IPS-18c (cell line): ENCODE results near the gene TMEM184C.
A peak's percentile ranks its signal among the peaks of the same experiment; 100 is the strongest.

Source experiments
- H3K4me3 ChIP-seq: 2 replicates; pipeline ENCODE4 v1.7.0; 2013; ENCODE audit warnings: low read depth, mild to moderate bottlenecking, low read length, moderate library complexity; ENCODE audit not compliant: insufficient read depth
- H3K9me3 ChIP-seq: one replicate; pipeline ENCODE4 v1.6.1; 2013; ENCODE audit warnings: mild to moderate bottlenecking, low read length, moderate library complexity; ENCODE audit not compliant: control insufficient read depth, insufficient read depth

TMEM184C gene

DNA sequence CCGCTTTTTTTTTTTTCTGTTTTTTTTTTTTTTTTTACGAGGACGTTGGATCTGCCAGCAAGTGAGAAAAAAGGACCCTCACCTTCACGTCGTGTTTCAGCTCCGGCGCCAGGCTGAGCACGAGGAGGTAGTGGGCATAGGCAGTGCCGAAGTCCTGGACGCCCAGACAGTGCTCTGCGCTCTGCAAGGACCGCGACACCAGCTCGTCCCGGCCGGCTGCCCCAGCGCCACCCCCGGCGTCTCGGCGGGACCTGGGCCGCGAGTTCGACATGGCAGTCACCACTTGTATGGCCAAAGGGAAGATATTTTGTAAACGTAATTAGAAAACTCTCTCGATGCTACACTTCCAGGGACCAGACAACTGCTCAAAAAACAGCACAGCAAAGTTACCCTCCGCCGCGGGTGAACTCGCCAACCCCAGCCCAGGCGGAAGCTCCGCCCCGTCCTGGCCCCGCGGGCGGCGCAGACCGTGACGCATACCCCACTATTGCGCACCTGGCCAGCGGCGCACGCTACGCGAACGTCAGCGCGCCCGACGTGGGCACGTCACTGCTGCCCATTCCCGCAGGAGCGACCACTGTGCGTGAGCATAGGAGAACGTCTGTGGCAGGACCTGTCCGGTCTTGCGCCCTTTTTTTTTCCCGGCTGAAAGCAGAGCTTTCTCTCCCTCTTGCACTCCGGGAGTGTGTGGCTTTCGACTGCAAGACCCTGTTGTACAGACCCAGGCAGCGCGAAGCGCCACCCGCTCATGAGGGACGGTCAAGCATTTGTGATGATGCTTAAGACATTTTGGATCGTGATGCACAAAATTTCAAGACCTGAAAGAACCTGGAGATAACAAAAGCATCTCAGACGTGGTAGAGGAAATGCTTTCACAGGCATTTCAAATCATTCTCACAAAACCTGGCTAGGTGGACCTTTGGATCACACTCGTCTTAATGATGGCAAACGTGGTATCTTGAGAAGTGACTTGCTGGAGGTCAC lies 66.8 kb downstream of the TMEM184C start, which contains the start of gene PRMT9:
Gene PRMT9, minus strand, starts transcription at position 447 of the 984 bp plus-strand sequence. Its CDS starts 176 bp downstream, at position 271.
- H3K9me3 ChIP-seq = no peaks in the 10 kb centered on the region

DNA sequence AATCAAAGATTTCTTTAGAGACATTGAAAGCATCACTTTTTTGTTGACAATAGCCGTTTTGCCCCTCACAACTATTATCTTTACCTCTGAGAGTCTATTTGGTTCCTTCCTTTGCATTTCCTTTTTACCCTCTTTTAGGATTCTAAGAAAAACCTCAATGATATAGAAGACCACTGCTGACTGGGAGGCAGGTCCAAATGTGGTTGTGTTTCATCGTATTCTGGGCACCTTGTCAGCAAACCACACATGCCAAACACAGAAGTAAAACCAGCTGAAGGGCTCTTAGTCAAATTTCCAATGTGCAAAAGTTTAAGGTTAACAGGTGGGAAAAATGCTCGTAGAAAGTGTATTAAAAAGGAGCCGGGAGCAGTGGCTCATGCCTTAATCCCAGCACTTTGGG lies 71.9 kb downstream of the TMEM184C start:
- Histone ChIP-seq H3K9me3 (no peaks in the 10 kb centered on the region), H3K4me3 (no peak overlapping the region)

More for the DNA sequence above, 66.8 kb downstream of the TMEM184C start, which contains the start of gene PRMT9:
- H3K4me3 ChIP-seq = peak within 1 kb of the TSS; percentile 73

DNA sequence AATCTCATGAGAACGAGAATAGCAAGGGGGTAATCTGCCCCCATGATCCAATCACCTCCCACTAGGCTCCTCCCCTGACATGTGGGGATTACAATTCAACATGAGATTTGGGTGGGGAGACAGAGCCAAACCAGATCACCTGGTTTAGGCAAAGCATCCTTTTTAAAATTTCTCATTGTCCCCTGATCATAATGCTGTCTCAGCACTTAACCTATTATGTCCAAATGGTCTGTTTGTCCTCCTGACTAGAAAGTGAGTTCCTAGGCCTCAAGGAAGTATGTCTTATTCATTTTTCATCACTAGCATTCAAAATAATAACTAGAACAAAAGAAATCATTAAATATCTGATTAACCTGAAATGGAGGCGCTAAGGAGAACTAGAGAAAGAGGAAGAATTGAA lies 74.6 kb downstream of the TMEM184C start:
- no peaks in the 10 kb centered on the region for H3K9me3 ChIP-seq

DNA sequence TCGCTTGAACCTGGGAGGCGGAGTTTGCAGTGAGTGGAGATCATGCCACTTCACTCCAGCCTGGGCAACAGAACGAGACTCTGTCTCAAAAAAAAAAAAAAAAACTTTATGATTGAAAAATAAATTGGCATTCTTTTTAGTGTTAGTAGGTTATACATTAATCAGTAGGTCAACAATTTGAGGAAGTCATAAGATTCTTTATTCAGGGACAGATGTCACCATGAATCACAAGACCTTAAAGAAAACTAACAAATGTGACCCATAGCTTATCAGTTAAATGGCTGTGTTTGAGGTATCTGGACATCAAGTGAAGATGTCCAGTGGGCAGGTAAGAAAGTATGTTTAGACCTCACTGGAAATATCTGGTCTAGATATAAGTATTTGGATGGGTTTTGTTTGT lies 76.0 kb downstream of the TMEM184C start:
- H3K4me3 ChIP-seq = no peak overlapping the region

More for the DNA sequence above, 74.6 kb downstream of the TMEM184C start:
- H3K4me3 ChIP-seq = no peak overlapping the region

DNA sequence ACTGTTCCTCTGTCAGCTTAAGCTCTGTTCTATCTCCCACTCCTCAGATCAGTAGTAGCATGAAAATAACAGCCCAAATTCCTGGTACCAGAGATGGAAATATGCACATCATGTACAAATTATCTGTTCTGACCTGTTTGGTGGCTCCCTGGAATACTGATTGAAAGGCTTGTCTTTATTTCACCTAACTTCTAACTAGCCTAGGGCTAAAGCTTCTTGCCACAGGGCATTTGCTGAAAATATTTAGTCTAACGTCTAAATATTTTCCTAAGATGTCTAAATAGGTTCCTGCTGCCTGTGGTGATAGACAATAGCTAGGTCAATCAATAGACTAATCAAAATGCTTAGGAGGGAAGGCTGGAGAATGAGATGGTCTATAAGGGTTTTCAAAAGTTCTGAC lies 79.7 kb downstream of the TMEM184C start:
- H3K4me3 ChIP-seq = no peak overlapping the region
- H3K9me3 ChIP-seq = no peaks in the 10 kb centered on the region

More for the DNA sequence above, 76.0 kb downstream of the TMEM184C start:
- H3K9me3 ChIP-seq = no peaks in the 10 kb centered on the region

DNA sequence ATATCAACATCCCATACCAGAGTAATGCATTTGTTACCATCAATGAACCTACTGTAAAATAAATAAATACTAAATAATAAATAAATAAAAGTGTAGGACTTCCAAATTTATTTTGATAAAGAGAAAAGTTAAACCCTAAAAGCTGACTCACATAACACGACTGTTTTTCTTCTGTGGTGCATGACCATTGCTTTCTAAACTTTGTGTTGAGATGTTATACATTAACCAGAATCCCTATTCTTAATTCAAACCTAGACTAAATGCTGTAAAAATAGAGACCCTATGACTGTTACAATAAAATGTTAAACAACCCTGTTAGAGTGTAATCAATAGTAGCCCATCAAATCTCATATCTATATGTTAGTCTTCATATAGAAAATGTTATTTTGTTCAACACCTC lies 87.6 kb downstream of the TMEM184C start:
- Histone ChIP-seq H3K4me3 (no peak overlapping the region), H3K9me3 (no peaks in the 10 kb centered on the region)

DNA sequence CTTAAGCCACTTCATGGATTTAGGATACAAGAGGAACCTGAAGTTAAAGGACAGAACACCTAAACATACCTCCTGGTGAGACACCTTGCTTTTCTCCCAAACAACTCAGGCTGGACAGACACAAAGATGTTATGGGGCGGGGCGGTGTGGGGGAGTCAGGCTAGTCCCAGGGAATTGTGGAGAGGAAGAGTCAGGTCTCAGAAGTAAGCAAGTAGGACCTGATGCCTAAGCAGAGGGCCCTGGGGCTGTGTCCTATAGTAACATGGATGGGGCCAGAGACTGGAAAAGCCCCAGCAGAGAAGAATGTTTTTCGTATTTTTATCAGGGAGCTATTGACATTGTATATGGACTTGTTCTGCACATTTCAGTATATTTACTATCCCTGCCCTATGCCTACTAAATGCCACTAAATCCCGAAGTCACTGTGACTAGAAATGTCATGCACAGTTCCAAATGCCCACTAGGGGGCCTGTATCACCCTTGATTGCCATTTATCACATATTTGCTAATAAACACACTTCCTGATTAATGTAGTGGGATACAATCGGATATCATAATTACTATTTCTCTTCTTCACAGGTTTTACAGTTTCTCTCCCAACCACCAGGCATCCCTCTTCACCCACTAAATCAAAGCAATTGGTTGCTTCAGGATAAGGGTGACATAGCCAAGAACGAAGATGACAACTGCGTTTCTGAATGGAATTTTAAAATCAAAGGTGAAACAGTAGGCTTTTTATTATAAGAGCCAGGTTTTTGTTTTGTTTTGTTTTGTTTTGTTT lies 90.9 kb downstream of the TMEM184C start:
- no peak overlapping the region for H3K4me3 ChIP-seq
- no peaks in the 10 kb centered on the region for H3K9me3 ChIP-seq

DNA sequence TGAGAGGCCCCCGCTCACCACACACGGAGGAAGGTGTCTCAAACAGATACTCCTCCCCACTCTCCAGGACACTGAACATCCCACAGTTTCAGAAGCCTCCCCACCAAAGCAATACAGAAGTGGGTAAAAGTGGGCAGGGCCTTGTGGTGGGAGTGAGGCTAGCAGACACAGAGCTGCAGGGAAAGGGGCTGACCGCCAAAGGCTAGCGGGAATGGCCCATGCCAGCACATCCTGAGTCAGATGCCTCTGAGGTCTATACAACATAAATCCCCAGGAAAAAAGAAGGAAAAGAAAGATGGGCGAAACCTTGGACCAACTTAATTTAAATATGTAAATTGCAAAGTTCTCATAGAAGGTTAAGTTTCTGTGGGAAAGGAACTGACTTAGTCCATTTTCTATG lies 92.8 kb downstream of the TMEM184C start:
- Histone ChIP-seq H3K4me3 (no peak overlapping the region), H3K9me3 (no peaks in the 10 kb centered on the region)

DNA sequence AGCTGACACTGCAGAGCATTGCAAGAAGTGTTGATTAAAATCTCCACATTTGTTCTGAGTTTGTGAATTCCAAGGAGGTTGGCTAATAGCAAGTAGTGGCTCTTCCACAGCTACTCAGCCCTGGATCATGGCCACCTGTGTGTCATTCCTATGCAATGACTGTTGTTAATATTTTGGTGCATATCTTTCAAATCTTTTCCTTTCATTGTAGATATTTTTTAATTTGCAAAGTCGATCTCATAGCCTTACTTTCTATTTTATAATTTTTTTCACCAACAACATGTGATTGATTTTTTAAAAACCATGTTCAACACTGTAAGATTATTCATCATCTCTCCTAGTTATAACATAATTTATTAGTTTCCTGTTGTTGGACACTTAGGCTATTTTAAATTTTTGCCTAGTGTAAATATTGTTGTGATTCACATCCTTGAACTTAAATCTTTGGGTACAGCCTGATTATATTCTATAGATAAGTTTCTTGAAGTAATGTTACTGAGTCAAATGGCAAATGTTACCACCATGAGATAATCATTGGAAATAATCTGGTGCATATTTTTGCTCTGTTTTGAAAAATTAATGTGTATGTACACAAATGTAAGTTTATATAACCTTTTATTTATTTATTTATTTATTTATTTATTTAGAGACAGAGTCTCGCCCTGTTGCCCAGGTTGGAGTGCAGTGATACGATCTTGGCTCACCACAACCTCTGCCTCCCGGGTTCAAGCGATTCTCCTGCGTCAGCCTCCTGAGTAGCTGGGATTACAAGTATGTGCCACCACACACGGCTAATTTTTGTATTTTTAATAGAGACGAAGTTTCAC lies 97.6 kb downstream of the TMEM184C start:
- Histone ChIP-seq H3K9me3 (no peaks in the 10 kb centered on the region), H3K4me3 (no peak overlapping the region)

DNA sequence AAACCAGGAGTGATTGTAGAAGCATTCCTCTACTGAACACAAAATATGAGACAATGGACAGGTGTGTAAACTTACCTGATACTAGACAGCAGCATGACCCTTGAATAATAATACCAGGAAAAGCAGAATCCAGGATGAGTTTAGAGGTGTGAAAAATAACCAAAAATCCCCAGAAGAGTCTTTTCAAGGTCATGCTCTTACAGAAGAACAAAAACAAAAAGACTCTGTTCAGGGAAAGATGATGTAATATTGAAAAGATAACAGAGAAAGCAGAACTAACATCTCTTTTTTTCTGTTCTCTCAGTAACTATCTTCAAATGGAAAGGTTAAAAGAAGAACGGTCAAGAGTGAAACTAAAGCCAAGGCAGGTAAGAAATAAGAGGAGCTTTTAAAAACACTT lies 100.7 kb downstream of the TMEM184C start:
- Histone ChIP-seq H3K4me3 (no peak overlapping the region), H3K9me3 (no peaks in the 10 kb centered on the region)
